K562 (cell line): ENCODE data around the gene SDR42E2. TPM values are rescaled to one million over a fixed set of nuclear protein-coding genes. Genes with fewer than 3 reads are reported as not detected.

Experiments
- CBX5 ChIP-seq: IDR thresholded peaks from 2 replicates; pipeline ENCODE4 v1.6.1; 2014; ENCODE audit warnings: low read depth, borderline replicate concordance
- CC2D1A ChIP-seq: fragments of 450-650 bp; IDR thresholded peaks from 2 replicates; pipeline ENCODE4 v1.6.1; 2017; ENCODE audit warnings: mild to moderate bottlenecking
- CREB1 ChIP-seq, 2 experiments: sonication (generic) in 1 of 2; formaldehyde crosslinking in 1 of 2; IDR thresholded peaks; 2 replicates each; pipeline versions ENCODE4 v1.6.1 to v1.8.0; 2012 to 2022; ENCODE audit warnings: inconsistent platforms in 1 of 2, mild to moderate bottlenecking in 1 of 2, missing genetic modification reagents in 1 of 2, moderate library complexity in 1 of 2
- CREM ChIP-seq: IDR thresholded peaks from 2 replicates; pipeline ENCODE4 v1.6.1; 2014; ENCODE audit warnings: antibody characterized with exemption, low read depth
- DDX20 ChIP-seq: fragments of 450-650 bp; IDR thresholded peaks from 2 replicates; pipeline ENCODE4 v1.6.1; 2016; ENCODE audit warnings: missing genetic modification characterization, low read depth, mild to moderate bottlenecking, missing compliant biosample characterization, moderate library complexity
- DPF2 ChIP-seq: fragments of 450-650 bp; IDR thresholded peaks from 2 replicates; pipeline ENCODE4 v1.6.1; 2016
- FOXP4 ChIP-seq: sonication (generic); formaldehyde crosslinking; IDR thresholded peaks from 2 replicates; pipeline ENCODE4 v1.8.0; 2022; ENCODE audit warnings: mild to moderate bottlenecking, missing genetic modification reagents, borderline replicate concordance
- GMEB1 ChIP-seq: fragments of 250-450 bp; sonication (Bioruptor Pico); IDR thresholded peaks from 2 replicates; pipeline ENCODE4 v1.4.0; 2020; ENCODE audit warnings: mild to moderate bottlenecking
- HNRNPK ChIP-seq: fragments of 200-400 bp; formaldehyde crosslinking; IDR thresholded peaks from one replicate; pipeline ENCODE4 v1.6.1; 2018; ENCODE audit warnings: mild to moderate bottlenecking, low read depth, low read length; ENCODE audit not compliant: poor library complexity, severe bottlenecking
- NFE2L1 ChIP-seq: fragments of 450-650 bp; IDR thresholded peaks from 2 replicates; pipeline ENCODE4 v1.6.1; 2016; ENCODE audit warnings: missing genetic modification characterization, low read depth, mild to moderate bottlenecking, missing compliant biosample characterization, moderate library complexity, borderline replicate concordance
- NFIX ChIP-seq: fragments of 250-450 bp; sonication (Bioruptor Pico); IDR thresholded peaks from 2 replicates; pipeline ENCODE4 v1.4.0; 2020; ENCODE audit warnings: low read depth, mild to moderate bottlenecking, moderate library complexity
- RBM39 ChIP-seq: fragments of 200-400 bp; formaldehyde crosslinking; optimal IDR thresholded peaks from 2 replicates; pipeline ENCODE3; 2018; ENCODE audit warnings: low read depth, low read length
- SMARCA4 ChIP-seq: fragments of 450-650 bp; IDR thresholded peaks from 2 replicates; pipeline ENCODE4 v1.6.1; 2016
- SUPT5H ChIP-seq: fragments of 450-650 bp; IDR thresholded peaks from 2 replicates; pipeline ENCODE4 v1.6.1; 2016
- TBL1XR1 ChIP-seq, 2 experiments: IDR thresholded peaks; 2 replicates each; pipeline ENCODE4 v1.6.1; 2012; ENCODE audit warnings: improper control_type of control experiment in 2 of 2, low read length in 2 of 2, mild to moderate bottlenecking in 1 of 2
- USF1 ChIP-seq: sonication (generic); formaldehyde crosslinking; IDR thresholded peaks from 2 replicates; pipeline ENCODE4 v1.9.0; 2022; ENCODE audit warnings: mild to moderate bottlenecking, missing genetic modification reagents
- ZC3H4 ChIP-seq: sonication (generic); formaldehyde crosslinking; IDR thresholded peaks from 2 replicates; pipeline ENCODE4 v1.9.0; 2021; ENCODE audit warnings: missing genetic modification reagents, borderline replicate concordance
- ZNF395 ChIP-seq: fragments of 200-800 bp; sonication (Bioruptor generic); IDR thresholded peaks from 2 replicates; pipeline ENCODE4 v1.6.1; 2017; ENCODE audit warnings: missing genetic modification characterization, missing compliant biosample characterization
- ZNF561 ChIP-seq: fragments of 450-650 bp; formaldehyde crosslinking; conservative IDR thresholded peaks from 2 replicates; pipeline ENCODE4 v1.4.0; 2020; ENCODE audit warnings: mild to moderate bottlenecking, moderate library complexity
- polyA plus RNA-seq, 8 experiments: library from polyadenylated mRNA; depleted of rRNA in 4 of 8; stranded (reverse) in 5 of 8; unstranded in 3 of 8; fragments of >200 nt; fragmentation: Nextera tagmentation in 2 of 8; fragmentation: Illumina TruSeq in 1 of 8; extraction: Ambion mirVana in 2 of 8; extraction: Trizol in 1 of 8; gene quantifications; 2 replicates each; pipeline versions ENCODE4 v1.2.1 to v1.2.3, GENCODE V29; 2011 to 2014; ENCODE audit warnings: inconsistent platforms in 1 of 8, missing spikeins in 1 of 8
- total RNA-seq, 7 experiments: library from RNA; depleted of rRNA in 6 of 7; stranded (reverse); fragments of >200 nt in 6 of 7; fragmentation: Illumina TruSeq in 2 of 7; extraction: Trizol in 2 of 7; gene quantifications; 2 replicates each; pipeline versions ENCODE4 v1.2.1 to v1.2.3, GENCODE V29; 2011 to 2021; ENCODE audit warnings: low replicate concordance in 1 of 7

Gene SDR42E2
- total and polyA plus RNA-seq, 9 of the 15 experiments (the other 6 are each of a cell fraction or from before 2014, with no cell fraction given) = 0.03 to 0.07 (median 0.04) TPM; not detected in 4

GRCh38 chr16:22206013-22206841 lies 43.9 kb downstream of the SDR42E2 start, which contains the start of gene EEF2K (continued):
- TF ChIP-seq ZNF395 (CRISPR knock-in tag) (peak; percentile 72), GMEB1 (CRISPR knock-in tag) (peak; percentile 67), CC2D1A (0 out of 2 replicates have a peak, but pooled peaks have one; percentile 18), DPF2 (peak; percentile 60), FOXP4 (CRISPR knock-in tag) (peak; percentile 91), NFIX (no peak), SUPT5H (peak; percentile 66; the same call in 1 of the 2 replicates), NFE2L1 (tag) (no peak), ZC3H4 (CRISPR knock-in tag) (no peak; the same call in 1 of the 2 replicates), HNRNPK (no peak), DDX20 (tag) (no peak), SMARCA4 (no peak), USF1 (peak; percentile 87), CREM (peak; percentile 75), RBM39 (peak; percentile 70), CBX5 (0 out of 2 replicates have a peak, but pooled peaks have one; percentile 55), ZNF561 (no peak), TBL1XR1 (IDR thresholded peaks at IDR 0.05; ENCODE audit: low read length in 2 of 2) (peak in 1 of 2 experiments; percentile 71; a peak in 1 of 4 replicates), CREB1 (IDR thresholded peaks at IDR 0.05) (peak; percentile 61), CREB1 (CRISPR knock-in tag; IDR thresholded peaks at IDR 0.05) (peak; percentile 79)
